ENCODE measurements around the gene TSNAX.

DNA sequence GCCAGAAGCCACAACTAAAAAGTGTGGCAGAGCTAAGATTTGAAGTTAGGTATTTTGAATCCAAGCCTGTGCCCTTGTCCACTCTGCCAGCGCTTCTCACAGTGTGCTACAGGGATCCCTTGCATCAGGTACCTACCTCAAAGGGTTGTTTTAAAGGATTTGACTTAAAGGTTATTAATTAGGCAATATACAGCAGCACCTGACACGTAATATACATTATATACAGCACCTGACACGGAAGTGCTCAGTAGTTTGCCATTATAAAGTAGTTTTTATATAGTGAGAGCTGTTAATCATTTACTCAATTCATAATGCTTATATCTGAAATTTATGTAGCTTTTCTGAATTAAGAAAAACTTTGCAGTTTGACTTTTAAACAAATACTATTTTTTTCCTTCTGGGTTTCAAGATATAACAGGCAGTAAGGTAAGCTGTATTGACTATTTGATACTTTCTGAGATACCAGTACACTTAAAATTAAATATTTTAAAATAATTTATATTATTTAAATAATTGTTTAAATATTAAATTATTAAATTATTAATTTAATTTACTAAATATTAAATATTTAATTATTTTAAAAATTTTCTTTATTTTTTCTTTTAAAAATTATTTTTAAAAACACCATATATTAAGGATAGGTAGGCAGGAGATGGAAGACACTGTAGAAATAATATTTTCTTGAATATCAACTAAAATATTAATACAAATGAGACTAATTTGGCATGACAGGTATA is 33.3 kb downstream of the TSNAX start:
- TF ChIP-seq, protein P1, sequence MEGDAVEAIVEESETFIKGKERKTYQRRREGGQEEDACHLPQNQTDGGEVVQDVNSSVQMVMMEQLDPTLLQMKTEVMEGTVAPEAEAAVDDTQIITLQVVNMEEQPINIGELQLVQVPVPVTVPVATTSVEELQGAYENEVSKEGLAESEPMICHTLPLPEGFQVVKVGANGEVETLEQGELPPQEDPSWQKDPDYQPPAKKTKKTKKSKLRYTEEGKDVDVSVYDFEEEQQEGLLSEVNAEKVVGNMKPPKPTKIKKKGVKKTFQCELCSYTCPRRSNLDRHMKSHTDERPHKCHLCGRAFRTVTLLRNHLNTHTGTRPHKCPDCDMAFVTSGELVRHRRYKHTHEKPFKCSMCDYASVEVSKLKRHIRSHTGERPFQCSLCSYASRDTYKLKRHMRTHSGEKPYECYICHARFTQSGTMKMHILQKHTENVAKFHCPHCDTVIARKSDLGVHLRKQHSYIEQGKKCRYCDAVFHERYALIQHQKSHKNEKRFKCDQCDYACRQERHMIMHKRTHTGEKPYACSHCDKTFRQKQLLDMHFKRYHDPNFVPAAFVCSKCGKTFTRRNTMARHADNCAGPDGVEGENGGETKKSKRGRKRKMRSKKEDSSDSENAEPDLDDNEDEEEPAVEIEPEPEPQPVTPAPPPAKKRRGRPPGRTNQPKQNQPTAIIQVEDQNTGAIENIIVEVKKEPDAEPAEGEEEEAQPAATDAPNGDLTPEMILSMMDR (IDR thresholded peaks at IDR 0.05), result no peak
- TF ChIP-seq EP300 (IDR thresholded peaks at IDR 0.05) (no peak), POLR2A (IDR thresholded peaks at IDR 0.05) (no peak)
